ENCODE data around the gene PLA2G12B.
"Not testable (repeated sequence)": the region's sequence is repeated elsewhere in the genome, so short reads cannot be mapped to it uniquely, and the experiment has no call there.

PLA2G12B gene

DNA sequence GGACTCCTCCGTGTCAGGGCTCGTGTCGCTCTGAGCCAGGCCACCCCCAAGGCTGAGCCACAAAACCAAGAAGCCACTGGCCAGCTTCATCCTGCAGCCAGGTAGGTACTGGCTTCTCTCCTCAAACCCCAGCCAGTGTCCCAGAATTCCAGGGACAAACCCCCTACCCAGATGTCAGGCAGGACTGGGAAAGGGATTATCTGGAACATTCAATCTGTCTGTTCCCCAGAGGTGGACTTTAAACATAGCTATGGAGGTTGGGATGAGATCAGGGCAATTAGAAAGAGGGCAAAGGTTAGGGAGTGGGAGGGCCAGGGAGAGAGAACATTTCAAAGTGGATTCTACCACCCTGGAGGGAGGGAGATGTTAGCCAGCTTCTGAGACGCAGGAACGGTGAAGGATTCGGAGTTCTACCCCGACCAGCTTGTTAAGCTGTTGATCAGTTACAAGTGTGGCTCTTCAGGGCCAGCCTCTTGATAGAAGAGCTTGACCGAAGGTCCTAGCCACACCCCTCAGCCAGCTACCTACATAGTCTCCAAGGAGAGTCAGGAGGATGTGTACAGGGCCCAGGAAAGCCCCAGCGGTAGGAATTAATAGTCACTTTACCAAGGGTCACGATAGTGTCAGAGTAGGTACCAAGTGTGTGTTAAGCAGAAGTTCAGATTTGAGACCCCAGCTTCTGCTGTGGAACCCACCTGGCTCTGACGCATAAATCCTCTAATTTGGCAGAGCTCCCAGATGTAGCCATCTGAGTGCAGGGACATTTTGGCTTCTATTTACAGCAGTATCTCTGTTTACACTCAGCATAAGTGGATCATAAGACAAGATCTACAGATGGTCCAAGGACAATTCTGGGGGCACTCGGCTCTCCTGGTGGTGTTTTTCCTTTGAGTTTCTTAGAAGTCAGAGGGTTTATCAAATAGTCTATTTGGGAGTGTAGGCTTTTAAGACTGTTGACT is at the start of gene PLA2G12B:
TSS of gene PLA2G12B (minus strand) at position 211 of the 959 bp plus-strand sequence. CDS start at position 90, 121 bp downstream.
- DNase-seq (ENCODE audit: low read depth) = no peak

GRCh38 chr10:73003822-73004221 is 49.2 kb upstream of the PLA2G12B start:
- DNase-seq (ENCODE audit: low read depth) = no peak

DNA sequence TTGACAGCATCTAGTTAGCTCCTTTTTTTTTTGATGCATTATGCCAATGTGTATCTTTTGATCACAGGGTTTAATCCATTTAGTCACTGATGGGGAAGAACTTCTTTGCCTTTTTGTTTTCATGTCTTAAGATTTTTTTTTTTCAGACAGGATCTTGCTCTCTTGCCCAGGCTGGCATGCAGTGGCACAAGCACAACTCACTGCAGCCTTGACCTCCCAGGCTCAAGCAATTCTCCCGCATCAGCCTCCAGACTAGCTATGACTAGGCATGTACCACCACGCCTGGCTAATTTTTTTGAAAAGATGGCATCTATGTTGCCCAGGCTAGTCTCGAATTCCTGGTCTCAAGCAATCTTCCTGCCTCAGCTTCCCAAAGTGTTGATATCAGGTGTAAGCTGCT is 46.4 kb upstream of the PLA2G12B start:
- DNase-seq (ENCODE audit: low read depth) = no peak

- DNase-seq (ENCODE audit: low read depth) = no peak
These were observed 42.5 kb upstream of the PLA2G12B start for GRCh38 chr10:72997099-72997498.

- DNase-seq (ENCODE audit: low read depth) = not testable (repeated sequence)
These were observed 40.9 kb upstream of the PLA2G12B start for GRCh38 chr10:72995459-72995858.

DNA sequence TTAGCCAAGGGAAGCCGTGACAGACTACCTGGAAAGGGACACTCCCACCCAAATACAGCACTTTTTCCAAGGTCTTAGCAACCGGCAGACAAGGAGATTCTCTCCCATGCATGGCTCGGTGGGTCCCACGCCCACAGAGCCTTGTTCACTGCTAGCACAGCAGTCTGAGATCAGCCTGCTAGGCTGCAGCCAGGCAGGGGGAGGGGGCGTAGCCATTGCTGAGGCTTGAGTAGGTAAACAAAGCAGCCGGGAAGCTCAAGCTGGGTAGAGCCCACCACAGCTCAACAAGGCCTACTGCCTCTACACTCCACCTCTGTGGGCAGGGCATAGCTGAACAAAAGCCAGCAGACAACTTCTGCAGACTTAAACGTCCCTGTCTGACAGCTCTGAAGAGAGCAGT is 35.2 kb upstream of the PLA2G12B start:
- not testable (repeated sequence) for DNase-seq (ENCODE audit: low read depth)

DNA sequence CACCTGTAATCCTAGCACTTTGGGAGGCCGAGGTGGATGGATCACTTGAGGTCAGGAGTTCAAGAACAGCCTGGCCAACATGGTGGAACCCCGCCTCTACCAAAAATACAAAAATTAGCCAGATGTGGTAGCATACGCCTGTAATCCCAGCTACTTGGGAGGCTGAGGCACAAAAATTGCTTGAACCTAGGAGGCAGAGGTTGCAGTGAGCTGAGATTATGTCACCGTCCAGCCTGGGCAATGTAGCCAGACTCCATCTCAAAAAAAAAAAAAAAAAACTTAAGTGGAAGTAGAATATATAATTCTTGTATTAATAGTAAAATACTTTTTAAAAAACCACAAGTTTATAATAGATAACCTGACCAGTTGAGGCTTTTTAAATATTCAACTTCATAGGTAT is 30.0 kb upstream of the PLA2G12B start:
- not testable (repeated sequence) for DNase-seq (ENCODE audit: low read depth)

DNA sequence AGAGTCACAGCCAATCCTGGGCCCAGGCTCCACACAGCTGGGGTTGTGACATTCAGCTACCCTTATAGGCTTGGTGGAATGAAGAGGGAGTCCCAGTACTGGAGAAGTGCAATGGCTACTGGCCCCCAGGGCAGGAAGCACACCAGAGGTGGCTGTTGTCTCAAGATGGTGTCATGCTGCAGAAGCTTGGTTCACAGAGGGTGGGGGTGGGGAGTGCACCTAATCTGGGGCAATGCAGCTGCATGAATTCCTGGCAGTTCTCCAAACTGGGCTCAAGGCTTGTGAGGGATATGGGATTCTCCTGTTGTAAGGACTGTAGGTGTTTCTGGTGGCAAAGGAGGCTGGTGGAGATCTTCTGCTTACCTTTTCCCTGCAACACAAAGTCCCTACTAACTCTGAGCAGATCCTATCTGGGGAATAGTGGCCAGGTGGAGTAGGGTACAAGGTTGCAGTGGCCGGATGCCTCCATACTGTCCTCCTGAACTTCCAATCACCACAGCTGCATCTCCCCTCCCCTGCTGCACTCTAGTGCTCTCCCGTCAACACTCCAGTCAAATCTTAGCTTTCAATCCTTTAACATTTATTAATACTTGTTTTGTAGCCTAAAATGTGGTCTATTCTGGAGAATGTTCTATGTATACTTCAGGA is 27.4 kb upstream of the PLA2G12B start:
- no peak for DNase-seq (ENCODE audit: low read depth)

DNA sequence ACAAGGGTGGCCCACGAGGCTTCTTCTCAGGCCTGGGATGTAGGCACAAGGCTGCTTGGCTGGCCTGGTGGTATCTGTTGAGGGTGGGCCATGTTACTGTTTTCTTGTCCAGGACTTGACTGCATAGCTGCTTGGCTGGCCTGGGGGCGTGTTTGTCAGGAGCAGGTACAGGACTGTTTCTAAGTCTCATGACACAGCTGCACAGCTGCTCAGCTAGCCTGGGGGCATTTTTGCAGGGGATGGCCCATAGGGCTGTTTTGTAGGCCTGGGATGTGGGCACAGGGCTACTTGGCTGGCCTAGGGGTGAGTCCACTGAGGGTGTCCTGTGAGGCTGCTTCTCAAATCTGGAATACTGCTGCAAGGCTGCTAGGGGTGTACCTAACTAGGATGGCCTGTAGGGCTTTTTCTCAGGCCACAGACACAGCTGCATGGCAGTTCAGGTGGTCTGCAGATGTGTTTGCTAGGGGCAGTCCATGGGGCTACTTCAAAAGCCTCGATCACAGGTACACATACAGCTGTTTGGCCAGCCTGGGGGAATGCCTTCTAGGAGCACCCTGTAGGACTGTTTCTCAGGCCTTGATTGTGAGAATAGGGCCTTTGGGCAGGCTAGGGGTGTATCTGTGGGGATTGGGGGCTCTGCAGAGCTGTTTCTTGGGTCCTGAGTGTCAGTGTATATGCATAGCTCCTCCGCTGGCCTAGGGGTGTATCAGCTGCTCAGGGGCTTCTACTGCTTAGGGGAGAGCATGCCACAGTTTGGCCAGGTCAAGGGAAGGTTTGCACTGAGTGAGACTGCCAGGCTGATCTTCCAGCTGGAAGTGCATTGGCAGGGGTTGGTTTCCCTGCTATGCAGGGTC is 26.6 kb upstream of the PLA2G12B start:
- DNase-seq (ENCODE audit: low read depth) = no peak

DNA sequence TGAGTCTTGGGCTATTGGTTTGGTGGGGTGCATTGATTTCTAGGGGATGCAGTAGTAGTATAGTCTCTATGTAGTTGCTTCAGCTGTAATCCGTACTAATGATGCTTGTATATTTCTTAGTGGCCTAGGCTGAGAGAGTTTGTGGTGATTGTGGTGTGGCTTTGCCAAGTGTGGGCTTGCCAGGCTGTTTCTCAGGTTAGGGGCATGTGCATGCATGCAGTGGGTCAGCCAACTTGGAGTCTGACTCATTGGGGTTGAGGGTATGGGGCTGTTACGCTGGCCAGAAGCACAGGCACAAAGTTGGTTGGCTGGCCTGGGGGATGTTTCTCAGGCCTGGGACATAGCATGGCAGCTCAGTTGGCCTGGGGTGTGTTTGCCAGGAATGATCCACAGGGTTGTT is 25.7 kb upstream of the PLA2G12B start:
- no peak for DNase-seq (ENCODE audit: low read depth)

- DNase-seq (ENCODE audit: low read depth) = no peak
These were observed 25.1 kb upstream of the PLA2G12B start for GRCh38 chr10:72979709-72980108.

- no peak for DNase-seq (ENCODE audit: low read depth)
These were observed 22.3 kb upstream of the PLA2G12B start for GRCh38 chr10:72976886-72977285.

- DNase-seq (ENCODE audit: low read depth) = no peak
These were observed 1.4 kb upstream of the PLA2G12B start for GRCh38 chr10:72956001-72956400.

GRCh38 chr10:72954230-72954595 is 393 bp downstream of the PLA2G12B start:
- DNase-seq (ENCODE audit: low read depth) = no peak

- DNase-seq (ENCODE audit: low read depth) = no peak
These were observed 919 bp downstream of the PLA2G12B start for GRCh38 chr10:72953687-72954086.

DNA sequence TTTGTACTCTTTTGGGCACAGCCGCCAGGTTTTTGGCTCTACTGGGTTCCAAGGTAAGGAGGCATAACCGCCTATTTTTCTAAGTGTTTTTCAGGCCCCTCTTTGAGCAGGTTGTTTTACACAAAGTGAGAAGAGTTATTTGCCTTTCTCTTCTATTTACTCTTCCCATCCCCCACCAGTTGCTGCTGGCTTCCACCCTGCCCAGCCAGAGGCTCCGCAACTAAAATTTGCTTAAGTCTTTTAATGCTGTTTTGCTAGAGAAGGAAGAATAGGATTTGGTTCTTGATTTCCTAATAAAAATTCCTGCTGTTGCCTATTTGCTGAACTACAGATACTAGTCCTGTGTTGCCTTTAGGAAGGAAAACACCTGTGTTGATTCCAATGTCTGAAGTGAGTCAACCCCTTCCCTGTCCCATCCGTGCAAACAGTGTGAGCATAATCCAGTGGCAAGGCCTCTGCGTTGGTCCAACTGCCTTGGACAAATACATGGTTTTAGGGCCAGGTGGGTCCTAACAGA is 1.9 kb downstream of the PLA2G12B start:
- DNase-seq (ENCODE audit: low read depth) = no peak

DNA sequence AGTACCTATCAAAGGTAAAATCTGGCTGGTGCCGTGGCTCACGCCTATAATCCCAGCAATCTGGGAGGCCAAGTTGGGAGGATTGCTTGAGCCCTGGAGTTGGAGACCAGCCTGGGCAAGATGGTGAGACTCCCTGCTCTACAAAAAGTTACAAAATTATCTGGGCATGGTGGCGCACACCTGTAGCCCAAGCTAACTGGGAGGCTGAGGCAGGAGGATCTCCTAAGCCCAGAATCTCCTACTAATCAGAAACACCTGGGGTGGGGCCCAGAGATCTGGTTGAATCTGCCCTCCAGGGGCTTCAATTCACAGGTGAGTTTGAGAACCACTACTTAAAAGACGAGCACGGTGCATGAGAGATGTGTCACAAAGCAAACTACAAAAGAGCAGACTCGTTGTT is 2.4 kb downstream of the PLA2G12B start:
- DNase-seq (ENCODE audit: low read depth) = no peak

DNA sequence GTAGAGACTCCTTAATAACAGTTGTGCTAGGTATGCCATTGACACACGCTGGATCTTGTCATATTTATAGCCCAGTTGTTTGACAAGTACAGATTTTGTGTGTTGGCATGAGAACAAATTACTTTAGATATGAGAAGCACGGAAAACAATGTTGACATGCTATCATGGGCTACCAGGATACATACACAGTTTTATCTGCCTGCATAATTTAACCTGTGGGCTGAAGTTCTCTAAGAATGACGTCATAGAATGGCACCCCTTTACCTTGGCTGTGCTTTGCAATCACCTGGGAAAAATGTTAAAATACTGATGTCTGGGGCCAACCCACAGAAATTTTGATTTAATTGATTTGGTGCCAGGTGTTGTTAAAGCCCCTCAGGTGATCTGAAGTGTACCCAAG is 2.8 kb downstream of the PLA2G12B start:
- DNase-seq (ENCODE audit: low read depth) = no peak

- DNase-seq (ENCODE audit: low read depth) = no peak
These were observed 5.8 kb downstream of the PLA2G12B start for GRCh38 chr10:72948762-72949161.

GRCh38 chr10:72946963-72947362 is 7.6 kb downstream of the PLA2G12B start:
- DNase-seq (ENCODE audit: low read depth) = no peak

DNA sequence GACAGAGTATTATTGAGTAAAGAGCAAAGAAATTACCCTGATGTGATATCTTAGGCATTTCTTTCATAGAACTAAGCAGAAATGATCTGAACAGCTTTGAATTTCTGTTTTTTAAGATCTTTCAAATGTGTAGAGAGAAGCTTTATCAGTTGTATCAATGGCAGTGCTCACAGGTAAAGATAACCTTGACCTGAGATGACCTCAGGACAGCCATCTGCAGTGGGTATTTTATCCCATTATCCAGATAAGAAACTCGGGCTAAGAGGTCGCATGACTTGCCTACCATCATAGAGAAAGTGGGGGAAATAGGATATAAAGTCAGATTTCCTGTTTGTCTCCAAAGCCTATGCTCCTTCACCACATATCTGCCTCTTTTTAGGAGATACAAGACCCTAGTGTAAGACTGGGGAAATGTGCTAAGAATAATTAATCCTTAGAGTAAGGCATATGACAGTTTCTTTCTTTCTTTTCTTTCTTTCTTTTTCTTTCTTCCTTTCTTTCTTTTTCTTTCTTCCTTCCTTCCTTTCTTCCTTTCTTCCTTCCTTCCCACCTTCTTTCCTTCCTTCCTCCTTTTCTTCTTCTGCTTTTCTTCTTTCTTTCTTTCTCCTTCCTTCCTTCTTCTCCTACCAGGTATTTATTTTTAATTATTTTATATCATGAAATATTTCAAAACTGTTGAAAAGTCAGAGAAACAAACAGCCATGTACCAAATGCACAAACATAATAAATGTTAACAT is 10.9 kb downstream of the PLA2G12B start:
- no peak for DNase-seq (ENCODE audit: low read depth)
